HCT116 (cell line): ENCODE data around the gene MALRD1. TPM values are rescaled to one million over a fixed set of nuclear protein-coding genes. Genes with fewer than 3 reads are reported as not detected.

ENCODE experiments used
- ATAC-seq: fragments of 200-7000 bp; cut with Tn5 transposase; 2 replicates; pipeline ENCODE4 v1.9.1; 2020; ENCODE audit warnings: mild to moderate bottlenecking, moderate library complexity
- Bru-seq: library from RNA; stranded (reverse); fragments of 400-500 nt; gene quantifications from one replicate; lab custom pipeline; 2021; lab: Mats Ljungman, UMichigan
- BruChase-seq, 2 experiments: library from RNA; stranded (reverse); fragments of 400-500 nt; gene quantifications; one replicate each; lab custom pipeline; 2021; lab: Mats Ljungman, UMichigan
- BruUV-seq: library from RNA; stranded (reverse); fragments of 400-500 nt; replicated peaks from 2 replicates; lab custom pipeline; 2021; lab: Mats Ljungman, UMichigan
- CTCF ChIA-PET: fragments of 300-600 bp; sonication (Branson Sonifier 250); formaldehyde crosslinking; loops from one replicate; lab custom pipeline; 2021; ENCODE audit warnings: antibody characterized with exemption; lab: Charles Lee
- POLR2A ChIA-PET: fragments of 300-600, 350-600 bp; sonication (Branson Sonifier 250); formaldehyde crosslinking; loops from one replicate; lab custom pipeline; 2021; ENCODE audit warnings: antibody characterized with exemption; lab: Charles Lee
- RAD21 ChIA-PET, 2 experiments: fragments of 300-600 bp; sonication (Branson Sonifier 250); formaldehyde crosslinking; loops; one replicate each; lab custom pipeline; 2023; ENCODE audit warnings: low total read pairs in 2 of 2; ENCODE audit not compliant: uncharacterized antibody in 2 of 2, unreplicated experiment in 2 of 2, low non-redundant PET in 1 of 2; lab: Charles Lee
- DNase-seq: peaks from one replicate; pipeline ENCODE4 v3.0.0-alpha.2; 2010; ENCODE audit warnings: low read depth, low spot score
- H2AFZ ChIP-seq: fragments of 200-600 bp; shearing (Covaris generic), sonication (generic); 2 replicates; pipeline ENCODE4 v1.6.1; 2017; ENCODE audit warnings: low read depth, mixed run types, mixed read lengths, antibody characterized with exemption, low read length; ENCODE audit not compliant: poor library complexity, severe bottlenecking
- H3K27ac ChIP-seq: 2 replicates; pipeline ENCODE4 v1.5.1; 2012; ENCODE audit warnings: low read depth, low read length
- H3K27me3 ChIP-seq: fragments of 200-600 bp; sonication (generic); 2 replicates; pipeline ENCODE4 v1.6.1; 2016; ENCODE audit warnings: mixed run types, low read length, mixed read lengths; ENCODE audit not compliant: insufficient read depth
- H3K36me3 ChIP-seq, 2 experiments: fragments of 200-500 bp in 1 of 2; fragments of 200-600 bp in 1 of 2; sonication (Bioruptor generic) in 1 of 2; sonication (generic) in 1 of 2; 2 replicates each; pipeline versions ENCODE4 v1.5.1 to v1.6.1; 2014 to 2016; ENCODE audit warnings: low read length in 2 of 2, inconsistent platforms in 1 of 2, mixed read lengths in 1 of 2, mixed run types in 1 of 2; ENCODE audit not compliant: insufficient read depth in 2 of 2, control insufficient read depth in 1 of 2
- H3K4me1 ChIP-seq, 2 experiments: fragments of 200-600 bp in 1 of 2; sonication (generic) in 1 of 2; 2 replicates each; pipeline versions ENCODE4 v1.5.1 to v1.6.1; 2012 to 2017; ENCODE audit warnings: low read length in 2 of 2, inconsistent platforms in 1 of 2, mild to moderate bottlenecking in 1 of 2, mixed read lengths in 1 of 2, mixed run types in 1 of 2, moderate library complexity in 1 of 2; ENCODE audit not compliant: insufficient read depth in 2 of 2, control insufficient read depth in 1 of 2
- H3K4me2 ChIP-seq: fragments of 200-600 bp; sonication (generic); 2 replicates; pipeline ENCODE4 v1.6.1; 2017; ENCODE audit warnings: mixed run types, low read length, mixed read lengths
- H3K4me3 ChIP-seq, 2 experiments: fragments of 200-600 bp in 1 of 2; sonication (generic) in 1 of 2; replicated peaks in 1 of 2; 2 replicates each; pipeline ENCODE4 v1.5.1; 2011 to 2016; ENCODE audit warnings: low read length in 2 of 2, control low read depth in 1 of 2, low read depth in 1 of 2, mild to moderate bottlenecking in 1 of 2, mixed read lengths in 1 of 2, mixed run types in 1 of 2
- H3K79me2 ChIP-seq: fragments of 200-600 bp; sonication (generic); 2 replicates; pipeline ENCODE4 v1.6.1; 2017; ENCODE audit warnings: mild to moderate bottlenecking, mixed run types, low read length, moderate library complexity, mixed read lengths; ENCODE audit not compliant: insufficient read depth
- H3K9ac ChIP-seq: fragments of 200-600 bp; sonication (generic); 2 replicates; pipeline ENCODE4 v1.6.1; 2016; ENCODE audit warnings: low read length, mixed read lengths
- H3K9me2 ChIP-seq: fragments of 200-600 bp; sonication (generic), shearing (Covaris generic); 2 replicates; pipeline ENCODE4 v1.6.1; 2017; ENCODE audit warnings: mixed run types, mild to moderate bottlenecking, moderate library complexity; ENCODE audit not compliant: insufficient read depth
- H3K9me3 ChIP-seq, 2 experiments: fragments of 200-500 bp in 1 of 2; fragments of 200-600 bp in 1 of 2; sonication (Bioruptor generic) in 1 of 2; sonication (generic) in 1 of 2; 2 replicates each; pipeline ENCODE4 v1.6.1; 2014 to 2017; ENCODE audit warnings: low read length in 2 of 2, mixed read lengths in 2 of 2, inconsistent platforms in 1 of 2, low read depth in 1 of 2, mild to moderate bottlenecking in 1 of 2, mixed run types in 1 of 2, moderate library complexity in 1 of 2; ENCODE audit not compliant: control insufficient read depth in 1 of 2, insufficient read depth in 1 of 2
- H4K20me1 ChIP-seq: fragments of 200-600 bp; sonication (generic), shearing (Covaris generic); 2 replicates; pipeline ENCODE4 v1.6.1; 2017; ENCODE audit warnings: mixed run types, mild to moderate bottlenecking, moderate library complexity; ENCODE audit not compliant: insufficient read depth
- CEBPB ChIP-seq: IDR thresholded peaks from 2 replicates; pipeline ENCODE4 v1.6.1; 2012; ENCODE audit warnings: low read depth
- EGR1 ChIP-seq: IDR thresholded peaks from 2 replicates; pipeline ENCODE4 v1.6.1; 2012; ENCODE audit warnings: low read depth
- FOSL1 ChIP-seq: IDR thresholded peaks from 2 replicates; pipeline ENCODE4 v1.6.1; 2012; ENCODE audit warnings: low read depth
- JUND ChIP-seq: IDR thresholded peaks from 2 replicates; pipeline ENCODE4 v1.6.1; 2012
- POLR2AphosphoS5 ChIP-seq: IDR thresholded peaks from 2 replicates; pipeline ENCODE4 v1.6.1; 2011; ENCODE audit warnings: mild to moderate bottlenecking, low read depth, low read length, moderate library complexity
- RAD21 ChIP-seq: IDR thresholded peaks from 2 replicates; pipeline ENCODE4 v1.6.1; 2012; ENCODE audit warnings: low read depth, mild to moderate bottlenecking
- SIN3A ChIP-seq: IDR thresholded peaks from 2 replicates; pipeline ENCODE4 v1.6.1; 2012; ENCODE audit warnings: low read depth
- SP1 ChIP-seq: IDR thresholded peaks from 2 replicates; pipeline ENCODE4 v1.6.1; 2012; ENCODE audit warnings: low read depth
- ZFX ChIP-seq: fragments of 450-650 bp; IDR thresholded peaks from 2 replicates; pipeline ENCODE4 v1.6.1; 2017
- ZNF274 ChIP-seq: fragments of 200-500 bp; sonication (Bioruptor generic); IDR thresholded peaks from 2 replicates; pipeline ENCODE4 v1.6.1; 2014; ENCODE audit warnings: mild to moderate bottlenecking, low read depth, low read length, inconsistent platforms
- intact Hi-C: fragments of 100-400 bp; cut with micrococcal nuclease; formaldehyde crosslinking; loops from 2 replicates; pipeline ENCODE4 v1.10.0; 2022
- long read RNA-seq: library from polyadenylated mRNA; unstranded; transcript quantifications from one replicate; pipeline ENCODE4 v2.0.0, GENCODE V29; 2021; ENCODE audit not compliant: unreplicated experiment
- polyA plus RNA-seq: library from polyadenylated mRNA; unstranded; fragments of >200 nt; gene quantifications from 2 replicates; pipeline ENCODE4 v1.2.1, GENCODE V29; 2012; ENCODE audit warnings: missing spikeins
- total RNA-seq: library from RNA; stranded (reverse); gene quantifications from one replicate; pipeline ENCODE4 v1.2.1, GENCODE V29; 2021; ENCODE audit not compliant: unreplicated experiment

The MALRD1 gene
- not detected for total RNA-seq
- not detected in 2 replicates for polyA plus RNA-seq
- Bru-seq, nascent RNA: percentile 0 among the genes with signal in this experiment
- BruChase-seq, experiment 1, labeled RNA remaining after a 6-hour chase: percentile 0 among the genes with signal in this experiment
- percentile 1 among the genes with signal in this experiment for BruChase-seq, experiment 2, labeled RNA remaining after a 2-hour chase
- long read RNA-seq: 0 reads

- no peaks in the 10 kb centered on the region for H3K27me3 ChIP-seq
- H3K4me3 ChIP-seq: no peak within 1 kb of the TSS
- DNase-seq (no peak), ATAC-seq (no peak)
- no peaks in the 10 kb centered on the region for H3K4me1 ChIP-seq
- ChIA-PET CTCF (no interaction called here), RAD21 (no interaction called here), POLR2A (no interaction called here)
- no peaks in the 10 kb centered on the region for H3K36me3 ChIP-seq
- H3K79me2 ChIP-seq: no peaks in the 10 kb centered on the region
- H2AFZ ChIP-seq: no peak within 1 kb of the TSS
- H4K20me1 ChIP-seq: no peaks in the 10 kb centered on the region
- no TSS peak for BruUV-seq
- TF ChIP-seq POLR2AphosphoS5: no peak
- no peak for TF ChIP-seq ZFX
- TF ChIP-seq SP1: no peak
- TF ChIP-seq RAD21: no peak
- no peak for TF ChIP-seq EGR1
- no peak for TF ChIP-seq ZNF274
- no peak for TF ChIP-seq SIN3A
- no peak for TF ChIP-seq FOSL1
- H3K9me2 ChIP-seq: no peaks in the 10 kb centered on the region
- no peak within 1 kb of the TSS for H3K27ac ChIP-seq
- intact Hi-C loops: no loop called here
- no peak within 1 kb of the TSS for H3K9ac ChIP-seq
- H3K9me3 ChIP-seq: peaks cover 4 to 29% of the 10 kb centered on the region in 2 experiments; a peak in 2 of 4 replicates
- H3K4me2 ChIP-seq: no peak within 1 kb of the TSS
Observed at GRCh38 chr10:19048489-19048888, at the start of gene MALRD1. Gene MALRD1, plus strand, starts transcription at chr10:19048801. Its CDS starts 138 bp downstream, at chr10:19048939.

GRCh38 chr10:19003341-19003740 lies 45.3 kb upstream of the MALRD1 start:
- Histone ChIP-seq H3K4me2 (no peak overlapping the region), H3K27me3 (no peaks in the 10 kb centered on the region), H4K20me1 (no peaks in the 10 kb centered on the region), H3K9ac (no peak overlapping the region), H3K4me1 (no peaks in the 10 kb centered on the region), H3K27ac (no peak overlapping the region), H3K79me2 (no peaks in the 10 kb centered on the region), H3K9me3 (peaks cover 3% of the 10 kb centered on the region in 2 experiments; a peak in 3 of 4 replicates), H2AFZ (no peak overlapping the region), H3K9me2 (no peaks in the 10 kb centered on the region), H3K4me3 (no peak overlapping the region), H3K36me3 (no peaks in the 10 kb centered on the region)
- DNase-seq (no peak), ATAC-seq (no peak)
- ChIA-PET CTCF (no interaction called here), POLR2A (no interaction called here), RAD21 (no interaction called here)
- intact Hi-C loops: no loop called here
- no TSS peak for BruUV-seq
- no peak for TF ChIP-seq JUND
- TF ChIP-seq CEBPB: no peak
- TF ChIP-seq POLR2AphosphoS5: no peak
